Renal pelvis (tissue), 4 donors: Measurements from ENCODE around the gene DOCK1. TPM values are rescaled to one million over a fixed set of nuclear protein-coding genes. Genes with fewer than 3 reads are reported as not detected.

Experiments used
- DNase-seq: peaks from one replicate; pipeline ENCODE4 v3.0.0-alpha.2; 2013
- polyA plus RNA-seq, 3 donors: library from polyadenylated mRNA; unstranded; fragments of 120-200 nt; gene quantifications; one replicate each; pipeline ENCODE4 v1.2.1, GENCODE V29; 2013; ENCODE audit not compliant: insufficient read length in 3 of 3

DOCK1 gene
- polyA plus RNA-seq, 3 donors, result 61.5 to 65.1 (median 61.9) TPM

GRCh38 chr10:127458016-127458810 lies 553.0 kb downstream of the DOCK1 start:
- DNase-seq, result no peak

GRCh38 chr10:127458829-127459228 lies 553.6 kb downstream of the DOCK1 start:
- no peak for DNase-seq

GRCh38 chr10:127459918-127460317 lies 554.7 kb downstream of the DOCK1 start:
- DNase-seq, result no peak

GRCh38 chr10:127462643-127463295 lies 557.5 kb downstream of the DOCK1 start:
- no peak for DNase-seq

- DNase-seq, result no peak
Measured at GRCh38 chr10:127463548-127463947, 558.3 kb downstream of the DOCK1 start.

- DNase-seq, result no peak
Measured at GRCh38 chr10:127464561-127464960, 559.3 kb downstream of the DOCK1 start.

- no peak for DNase-seq
Measured at GRCh38 chr10:127467811-127468210, 562.6 kb downstream of the DOCK1 start.

GRCh38 chr10:127468632-127469031 lies 563.4 kb downstream of the DOCK1 start:
- DNase-seq, result no peak

- no peak for DNase-seq
Measured at GRCh38 chr10:127470911-127471310, 565.7 kb downstream of the DOCK1 start.

- no peak for DNase-seq
Measured at GRCh38 chr10:127472976-127473375, 567.7 kb downstream of the DOCK1 start.

- DNase-seq, result no peak
Measured at GRCh38 chr10:127474501-127474900, 569.3 kb downstream of the DOCK1 start.

GRCh38 chr10:127485153-127485857 lies 580.1 kb downstream of the DOCK1 start:
- no peak for DNase-seq

- DNase-seq, result no peak
Measured at GRCh38 chr10:127486355-127486754, 581.1 kb downstream of the DOCK1 start.

- DNase-seq, result no peak
Measured at GRCh38 chr10:127492607-127493250, 587.5 kb downstream of the DOCK1 start.

- DNase-seq, result no peak
Measured at GRCh38 chr10:127496035-127496434, 590.8 kb downstream of the DOCK1 start.

- no peak for DNase-seq
Measured at GRCh38 chr10:127497685-127498084, 592.5 kb downstream of the DOCK1 start.

- DNase-seq, result peak; percentile 58
Measured at GRCh38 chr10:127498087-127498486, 592.9 kb downstream of the DOCK1 start.

GRCh38 chr10:127500127-127500526 lies 594.9 kb downstream of the DOCK1 start:
- no peak for DNase-seq
